ENCODE measurements around the gene HOXA10. TPM values are rescaled to one million over a fixed set of nuclear protein-coding genes. Genes with fewer than 3 reads are reported as not detected.

The HOXA10 gene
- total RNA-seq, result 1 to 10 TPM in 2 of 4 donors, under 1 TPM in 2; 0.56 to 1.9 (median 1.2) TPM

- TF ChIP-seq CTCF (IDR thresholded peaks at IDR 0.05), result no peak
- DNase-seq (ENCODE audit: low spot score) (peak; percentile 14), ATAC-seq (ENCODE audit: low FRiP score) (no peak)
Measured at GRCh38 chr7:27173956-27174873, at the start of gene HOXA10. HOXA10 (minus strand) TSS chr7:27174320; CDS start chr7:27174306, 14 bp downstream.

- no peak for DNase-seq (ENCODE audit: low spot score)
- no peak for ATAC-seq (ENCODE audit: low FRiP score)
- TF ChIP-seq CTCF (IDR thresholded peaks at IDR 0.05), result no peak
Measured at GRCh38 chr7:27221201-27221797, 47.2 kb upstream of the HOXA10 start.

GRCh38 chr7:27220440-27220955 is 46.4 kb upstream of the HOXA10 start:
- DNase-seq (ENCODE audit: low spot score), result no peak

GRCh38 chr7:27219821-27220220 is 45.7 kb upstream of the HOXA10 start:
- no peak for TF ChIP-seq CTCF (IDR thresholded peaks at IDR 0.05)
- no peak for ATAC-seq (ENCODE audit: low FRiP score)
- DNase-seq (ENCODE audit: low spot score), result no peak

More at GRCh38 chr7:27220440-27220955, 46.4 kb upstream of the HOXA10 start:
- ATAC-seq (ENCODE audit: low FRiP score), result no peak
- TF ChIP-seq CTCF (IDR thresholded peaks at IDR 0.05), result no peak

- no peak for TF ChIP-seq CTCF (IDR thresholded peaks at IDR 0.05)
- no peak for ATAC-seq (ENCODE audit: low FRiP score)
- DNase-seq (ENCODE audit: low spot score), result no peak
Measured at GRCh38 chr7:27217951-27218350, 43.8 kb upstream of the HOXA10 start.

GRCh38 chr7:27215356-27215755 is 41.2 kb upstream of the HOXA10 start:
- DNase-seq (ENCODE audit: low spot score) (no peak), ATAC-seq (ENCODE audit: low FRiP score) (no peak)
- TF ChIP-seq CTCF (IDR thresholded peaks at IDR 0.05), result no peak

Measured in omental fat pad (tissue), 4 donors.